SK-N-SH treated with all-trans-retinoic acid at 6 μM for 48 hours (cell line): ENCODE results near the gene MIEF2.

Experiments used
- ARNTL ChIP-seq: fragments of 450-650 bp; formaldehyde crosslinking; IDR thresholded peaks from 2 replicates; pipeline ENCODE4 v1.5.0; 2020; ENCODE audit warnings: low read depth, mild to moderate bottlenecking, moderate library complexity, borderline replicate concordance
- CREB5 ChIP-seq: fragments of 250-450 bp; sonication (Bioruptor Pico); IDR thresholded peaks from 2 replicates; pipeline ENCODE4 v1.5.1; 2020; ENCODE audit warnings: low read depth, mild to moderate bottlenecking, moderate library complexity
- CSDC2 ChIP-seq: fragments of 250-450 bp; sonication (Bioruptor Pico); IDR thresholded peaks from 2 replicates; pipeline ENCODE4 v1.5.0; 2020; ENCODE audit warnings: mild to moderate bottlenecking, moderate library complexity
- GLIS3 ChIP-seq: fragments of 250-450 bp; sonication (Bioruptor Pico); IDR thresholded peaks from 2 replicates; pipeline ENCODE4 v1.5.0; 2020; ENCODE audit warnings: mild to moderate bottlenecking, moderate library complexity
- ISL1 ChIP-seq: fragments of 250-450 bp; sonication (Bioruptor Pico); IDR thresholded peaks from 2 replicates; pipeline ENCODE4 v2.1.2; 2022; ENCODE audit warnings: mild to moderate bottlenecking, moderate library complexity
- PATZ1 ChIP-seq: fragments of 250-450 bp; sonication (Bioruptor Pico); IDR thresholded peaks from 2 replicates; pipeline ENCODE4 v1.8.0; 2020; ENCODE audit warnings: mild to moderate bottlenecking, moderate library complexity, borderline replicate concordance
- POU6F1 ChIP-seq: fragments of 250-450 bp; sonication (Bioruptor Pico); IDR thresholded peaks from 2 replicates; pipeline ENCODE4 v1.8.0; 2021; ENCODE audit warnings: low read depth, mild to moderate bottlenecking, moderate library complexity, borderline replicate concordance
- PPARA ChIP-seq: fragments of 250-450 bp; sonication (Bioruptor Pico); IDR thresholded peaks from 2 replicates; pipeline ENCODE4 v1.5.0; 2020; ENCODE audit warnings: mild to moderate bottlenecking, borderline replicate concordance
- TOX ChIP-seq: fragments of 250-450 bp; sonication (Bioruptor Pico); IDR thresholded peaks from 2 replicates; pipeline ENCODE4 v1.8.0; 2021; ENCODE audit warnings: mild to moderate bottlenecking, moderate library complexity, borderline replicate concordance
- TSHZ2 ChIP-seq: fragments of 250-450 bp; sonication (Bioruptor Pico); IDR thresholded peaks from 2 replicates; pipeline ENCODE4 v1.5.0; 2020; ENCODE audit warnings: mild to moderate bottlenecking, moderate library complexity
- ZFP30 ChIP-seq: fragments of 450-650 bp; formaldehyde crosslinking; IDR thresholded peaks from 2 replicates; pipeline ENCODE4 v1.5.0; 2022; ENCODE audit warnings: mild to moderate bottlenecking, moderate library complexity
- ZNF8 ChIP-seq: fragments of 450-650 bp; formaldehyde crosslinking; IDR thresholded peaks from 2 replicates; pipeline ENCODE4 v1.5.0; 2020; ENCODE audit warnings: mild to moderate bottlenecking, moderate library complexity
- TF ChIP-seq, protein P1 (sequence below): fragments of 250-450 bp; sonication (Bioruptor Pico); IDR thresholded peaks from 2 replicates; pipeline ENCODE4 v1.5.1; 2021; ENCODE audit warnings: mild to moderate bottlenecking, moderate library complexity

DNA sequence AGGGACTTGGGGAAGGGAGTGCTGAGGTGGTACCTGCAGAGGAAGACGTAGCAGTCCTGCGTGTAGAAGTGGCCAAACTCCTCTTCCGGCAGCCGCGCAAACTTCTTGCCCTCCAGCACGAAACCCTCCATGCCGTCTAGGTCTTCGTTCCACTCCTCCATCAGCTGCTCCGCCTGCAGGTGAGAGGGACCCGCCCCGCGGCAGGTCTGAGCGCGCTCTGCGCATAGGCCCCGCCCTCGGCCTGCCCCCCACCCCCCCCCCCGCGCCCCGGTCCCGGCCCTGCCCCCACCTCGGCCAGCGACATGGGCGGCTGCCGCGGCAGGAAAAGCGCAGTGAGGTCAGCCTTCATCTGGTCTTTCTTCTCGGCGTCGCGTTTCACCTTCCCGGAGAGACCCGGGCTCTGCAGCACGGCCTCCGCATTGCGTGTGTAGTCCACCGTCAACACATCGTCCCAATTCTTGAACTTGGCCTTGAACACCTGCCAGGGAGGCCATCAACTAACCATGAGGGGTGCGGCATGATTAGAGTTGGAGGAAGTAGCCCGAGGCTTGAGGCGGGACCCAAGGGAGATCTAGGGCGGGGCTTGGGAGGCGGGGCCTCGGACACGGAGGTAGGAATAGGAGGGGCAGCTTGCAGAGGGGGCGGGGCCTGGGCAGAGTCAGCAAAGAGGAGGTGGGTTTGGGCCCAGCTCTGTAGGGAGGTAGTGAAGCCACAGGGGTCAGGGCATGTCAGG lies 13.4 kb upstream of the MIEF2 start:
- TF ChIP-seq TOX (CRISPR knock-in tag) (no peak), ARNTL (CRISPR knock-in tag) (no peak), POU6F1 (CRISPR knock-in tag) (no peak), PPARA (CRISPR knock-in tag) (no peak), CSDC2 (CRISPR knock-in tag) (no peak), PATZ1 (CRISPR knock-in tag) (no peak), GLIS3 (CRISPR knock-in tag) (no peak), CREB5 (CRISPR knock-in tag) (no peak), ZFP30 (no peak), TSHZ2 (CRISPR knock-in tag) (no peak), ZNF8 (no peak), ISL1 (CRISPR knock-in tag) (no peak)
- TF ChIP-seq, protein P1, sequence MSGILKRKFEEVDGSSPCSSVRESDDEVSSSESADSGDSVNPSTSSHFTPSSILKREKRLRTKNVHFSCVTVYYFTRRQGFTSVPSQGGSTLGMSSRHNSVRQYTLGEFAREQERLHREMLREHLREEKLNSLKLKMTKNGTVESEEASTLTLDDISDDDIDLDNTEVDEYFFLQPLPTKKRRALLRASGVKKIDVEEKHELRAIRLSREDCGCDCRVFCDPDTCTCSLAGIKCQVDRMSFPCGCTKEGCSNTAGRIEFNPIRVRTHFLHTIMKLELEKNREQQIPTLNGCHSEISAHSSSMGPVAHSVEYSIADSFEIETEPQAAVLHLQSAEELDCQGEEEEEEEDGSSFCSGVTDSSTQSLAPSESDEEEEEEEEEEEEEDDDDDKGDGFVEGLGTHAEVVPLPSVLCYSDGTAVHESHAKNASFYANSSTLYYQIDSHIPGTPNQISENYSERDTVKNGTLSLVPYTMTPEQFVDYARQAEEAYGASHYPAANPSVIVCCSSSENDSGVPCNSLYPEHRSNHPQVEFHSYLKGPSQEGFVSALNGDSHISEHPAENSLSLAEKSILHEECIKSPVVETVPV: no peak
